OCI-LY1 (cell line): Measurements from ENCODE around the gene SCFD1.
"Not testable (repeated sequence)": the region's sequence is repeated elsewhere in the genome, so short reads cannot be mapped to it uniquely, and the experiment has no call there.

Source experiments
- H2AFZ ChIP-seq: fragments of 200-600 bp; sonication (generic), shearing (Covaris generic); 2 replicates; pipeline ENCODE4 v1.6.0; 2014; ENCODE audit warnings: antibody characterized with exemption, mild to moderate bottlenecking, low read length
- H3F3A ChIP-seq: fragments of 200-600 bp; sonication (generic), shearing (Covaris generic); 2 replicates; pipeline ENCODE4 v1.6.0; 2014; ENCODE audit warnings: mild to moderate bottlenecking, antibody characterized with exemption, low read length, moderate library complexity; ENCODE audit not compliant: insufficient read depth
- H3K27ac ChIP-seq: fragments of 200-600 bp; sonication (generic); 2 replicates; pipeline ENCODE4 v1.5.1; 2014; ENCODE audit warnings: low read length, mixed run types, mild to moderate bottlenecking, low read depth; ENCODE audit not compliant: poor library complexity, severe bottlenecking
- H3K27me3 ChIP-seq: fragments of 200-600 bp; sonication (generic); 2 replicates; pipeline ENCODE4 v1.6.0; 2014; ENCODE audit warnings: antibody characterized with exemption, mild to moderate bottlenecking, low read length, moderate library complexity; ENCODE audit not compliant: insufficient read depth
- H3K36me3 ChIP-seq: fragments of 200-600 bp; sonication (generic); 2 replicates; pipeline ENCODE4 v1.6.1; 2014; ENCODE audit warnings: mild to moderate bottlenecking, antibody characterized with exemption, low read length, moderate library complexity, mixed read lengths; ENCODE audit not compliant: insufficient read depth
- H3K4me1 ChIP-seq: fragments of 200-600 bp; sonication (generic); 2 replicates; pipeline ENCODE4 v1.5.1; 2014; ENCODE audit warnings: mild to moderate bottlenecking, low read length, moderate library complexity; ENCODE audit not compliant: insufficient read depth, severe bottlenecking
- H3K4me2 ChIP-seq: fragments of 200-600 bp; sonication (generic), shearing (Covaris generic); 2 replicates; pipeline ENCODE4 v1.6.1; 2014; ENCODE audit warnings: low read length
- H3K4me3 ChIP-seq: fragments of 200-600 bp; sonication (generic); 2 replicates; pipeline ENCODE4 v1.5.1; 2014; ENCODE audit warnings: low read length, low read depth, mild to moderate bottlenecking, mixed read lengths; ENCODE audit not compliant: poor library complexity, severe bottlenecking
- H3K79me2 ChIP-seq: fragments of 200-600 bp; shearing (Covaris generic); 2 replicates; pipeline ENCODE4 v1.6.1; 2016; ENCODE audit warnings: mixed run types, low read length, mixed read lengths; ENCODE audit not compliant: insufficient read depth
- H3K9ac ChIP-seq: fragments of 200-600 bp; sonication (generic), shearing (Covaris generic); 2 replicates; pipeline ENCODE4 v1.6.1; 2014; ENCODE audit warnings: mild to moderate bottlenecking, low read length, mixed read lengths
- H3K9me2 ChIP-seq: fragments of 200-600 bp; sonication (generic), shearing (Covaris generic); 2 replicates; pipeline ENCODE4 v1.6.1; 2014; ENCODE audit warnings: low read depth, mild to moderate bottlenecking, low read length, mixed read lengths
- H3K9me3 ChIP-seq: fragments of 200-600 bp; shearing (Covaris generic); 2 replicates; pipeline ENCODE4 v1.6.1; 2014; ENCODE audit warnings: low read length, mixed read lengths
- H4K20me1 ChIP-seq: fragments of 200-600 bp; sonication (generic), shearing (Covaris generic); 2 replicates; pipeline ENCODE4 v1.6.0; 2016; ENCODE audit warnings: mild to moderate bottlenecking, low read length; ENCODE audit not compliant: insufficient read depth
- EZH2 ChIP-seq: fragments of 200-600 bp; sonication (generic), shearing (Covaris generic); IDR thresholded peaks from 2 replicates; pipeline ENCODE4 v1.8.0; 2017; ENCODE audit warnings: borderline replicate concordance, mixed run types, mild to moderate bottlenecking, antibody characterized with exemption, low read length, moderate library complexity, mixed read lengths
- TF ChIP-seq, protein P1 (sequence below): fragments of 200-600 bp; sonication (generic), shearing (Covaris generic); IDR thresholded peaks from 2 replicates; pipeline ENCODE4 v1.5.1; 2017; ENCODE audit warnings: mild to moderate bottlenecking, antibody characterized with exemption, low read length, moderate library complexity, mixed read lengths

SCFD1 gene

DNA sequence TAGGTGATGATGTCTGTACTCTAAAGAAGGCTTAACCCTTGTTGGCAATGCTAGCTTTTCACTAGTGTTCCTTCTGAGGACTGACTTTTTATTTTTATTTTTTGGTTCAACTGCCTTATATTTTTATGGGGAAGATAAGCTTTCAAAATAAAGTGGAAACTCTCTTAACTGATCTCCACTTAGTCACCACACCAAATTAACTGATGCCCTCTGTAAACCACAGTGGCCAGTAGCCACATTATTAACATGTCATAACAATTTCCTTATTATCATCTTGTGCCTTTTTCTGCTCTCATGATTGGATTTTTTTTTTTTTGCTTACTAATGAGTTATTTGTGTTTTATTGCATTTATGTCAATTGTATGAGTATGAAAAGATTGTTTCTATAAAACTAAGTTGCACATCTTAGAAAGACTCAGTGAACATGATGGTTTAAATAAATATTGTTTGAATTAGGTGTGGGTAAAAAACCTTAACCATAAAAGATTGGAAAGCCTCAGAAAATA is 56.9 kb downstream of the SCFD1 start:
- Histone ChIP-seq H3F3A (no peaks in the 10 kb centered on the region), H3K4me1 (no peaks in the 10 kb centered on the region), H3K4me3 (no peak overlapping the region), H4K20me1 (no peaks in the 10 kb centered on the region), H3K36me3 (peaks cover 61% of the 10 kb centered on the region), H2AFZ (no peak overlapping the region), H3K9me2 (no peaks in the 10 kb centered on the region), H3K4me2 (no peak overlapping the region), H3K79me2 (no peaks in the 10 kb centered on the region), H3K27me3 (no peaks in the 10 kb centered on the region), H3K27ac (no peak overlapping the region), H3K9me3 (no peaks in the 10 kb centered on the region), H3K9ac (no peak overlapping the region)
- no peak for TF ChIP-seq EZH2
- TF ChIP-seq, protein P1, sequence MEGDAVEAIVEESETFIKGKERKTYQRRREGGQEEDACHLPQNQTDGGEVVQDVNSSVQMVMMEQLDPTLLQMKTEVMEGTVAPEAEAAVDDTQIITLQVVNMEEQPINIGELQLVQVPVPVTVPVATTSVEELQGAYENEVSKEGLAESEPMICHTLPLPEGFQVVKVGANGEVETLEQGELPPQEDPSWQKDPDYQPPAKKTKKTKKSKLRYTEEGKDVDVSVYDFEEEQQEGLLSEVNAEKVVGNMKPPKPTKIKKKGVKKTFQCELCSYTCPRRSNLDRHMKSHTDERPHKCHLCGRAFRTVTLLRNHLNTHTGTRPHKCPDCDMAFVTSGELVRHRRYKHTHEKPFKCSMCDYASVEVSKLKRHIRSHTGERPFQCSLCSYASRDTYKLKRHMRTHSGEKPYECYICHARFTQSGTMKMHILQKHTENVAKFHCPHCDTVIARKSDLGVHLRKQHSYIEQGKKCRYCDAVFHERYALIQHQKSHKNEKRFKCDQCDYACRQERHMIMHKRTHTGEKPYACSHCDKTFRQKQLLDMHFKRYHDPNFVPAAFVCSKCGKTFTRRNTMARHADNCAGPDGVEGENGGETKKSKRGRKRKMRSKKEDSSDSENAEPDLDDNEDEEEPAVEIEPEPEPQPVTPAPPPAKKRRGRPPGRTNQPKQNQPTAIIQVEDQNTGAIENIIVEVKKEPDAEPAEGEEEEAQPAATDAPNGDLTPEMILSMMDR: no peak

DNA sequence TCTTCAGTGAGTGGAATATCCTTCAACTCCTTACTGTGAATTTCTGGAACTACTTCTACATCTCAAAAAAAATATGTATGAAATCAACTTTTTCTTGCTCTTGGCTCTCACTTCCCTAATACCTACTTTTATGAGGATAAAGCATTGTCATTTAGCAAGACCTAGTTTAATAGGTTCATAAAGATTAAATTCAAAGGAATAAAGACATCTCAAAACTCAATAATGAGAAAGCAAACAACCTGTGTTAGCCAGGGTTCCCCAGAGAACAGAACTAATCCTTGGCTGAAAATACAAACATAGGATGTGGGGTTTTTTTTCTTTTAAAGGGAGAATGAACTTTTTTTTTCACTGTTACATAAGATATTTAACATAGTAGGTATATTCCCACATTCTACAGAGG is 57.9 kb downstream of the SCFD1 start:
- Histone ChIP-seq H3K79me2 (no peaks in the 10 kb centered on the region), H4K20me1 (no peaks in the 10 kb centered on the region), H3K27ac (no peak overlapping the region), H3K4me2 (no peak overlapping the region), H3K4me3 (no peak overlapping the region), H3K4me1 (no peaks in the 10 kb centered on the region), H3K9me2 (no peaks in the 10 kb centered on the region), H3F3A (no peaks in the 10 kb centered on the region), H3K9ac (no peak overlapping the region), H3K27me3 (no peaks in the 10 kb centered on the region), H3K9me3 (no peaks in the 10 kb centered on the region), H2AFZ (no peak overlapping the region), H3K36me3 (peaks cover 59% of the 10 kb centered on the region)
- TF ChIP-seq EZH2: no peak
- TF ChIP-seq, protein P1: no peak

DNA sequence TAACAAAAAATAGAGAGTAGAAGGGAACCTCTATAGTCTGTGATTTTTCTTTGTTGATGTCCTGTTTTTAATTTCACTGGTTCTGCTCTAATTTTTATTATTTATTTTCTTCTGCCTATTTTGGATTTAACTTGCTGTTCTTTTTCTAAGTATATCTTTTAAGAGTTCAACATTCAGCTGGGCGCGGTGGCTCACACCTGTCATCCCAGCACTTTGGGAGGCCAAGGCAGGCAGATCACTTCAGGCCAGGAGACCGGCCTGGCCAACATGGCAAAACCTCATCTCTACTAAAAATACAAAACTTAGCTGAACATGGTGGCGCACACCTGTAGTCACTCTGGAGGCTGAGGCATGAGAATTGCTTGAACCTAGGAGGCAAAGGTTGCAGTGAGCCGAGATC is 58.7 kb downstream of the SCFD1 start:
- not testable (repeated sequence) for H3K9me2 ChIP-seq, H4K20me1 ChIP-seq, H2AFZ ChIP-seq, H3F3A ChIP-seq, H3K27ac ChIP-seq, H3K9me3 ChIP-seq, H3K79me2 ChIP-seq, H3K4me1 ChIP-seq, H3K9ac ChIP-seq, H3K27me3 ChIP-seq, H3K4me2 ChIP-seq, H3K4me3 ChIP-seq
- peaks cover 52% of the 10 kb centered on the region for H3K36me3 ChIP-seq

DNA sequence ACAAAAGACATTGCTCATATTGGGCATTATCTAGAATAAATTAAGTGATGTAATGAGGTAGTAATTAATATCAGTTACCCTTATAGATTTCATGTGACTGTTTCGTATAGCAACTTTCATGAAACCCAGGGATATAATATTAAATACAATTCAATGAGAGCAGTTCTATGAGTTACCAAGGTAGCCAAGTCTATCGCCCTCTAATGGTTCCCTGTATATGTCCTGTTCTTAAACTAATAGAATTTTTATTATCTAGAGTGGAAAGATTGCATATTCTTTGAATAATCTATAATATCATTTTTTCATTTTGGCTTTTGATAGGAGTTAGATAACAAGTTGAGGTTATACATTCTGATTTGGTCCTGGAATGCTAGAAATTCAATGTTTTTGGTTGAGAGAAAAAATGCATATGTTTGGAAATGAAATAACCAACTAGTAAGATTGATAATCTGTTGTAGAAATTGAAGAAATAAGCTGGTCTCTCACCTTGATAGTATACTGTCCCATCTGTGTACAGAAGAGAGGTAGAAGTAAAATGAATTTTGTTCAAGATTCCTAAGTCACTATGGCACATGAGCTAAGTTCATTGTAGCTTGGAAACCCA is 59.7 kb downstream of the SCFD1 start:
- Histone ChIP-seq H4K20me1 (no peaks in the 10 kb centered on the region), H3K9ac (no peak overlapping the region), H3K9me2 (no peaks in the 10 kb centered on the region), H3K9me3 (no peaks in the 10 kb centered on the region), H3K4me1 (no peaks in the 10 kb centered on the region), H2AFZ (no peak overlapping the region), H3K4me3 (no peak overlapping the region), H3K4me2 (no peak overlapping the region), H3K79me2 (no peaks in the 10 kb centered on the region), H3K27me3 (no peaks in the 10 kb centered on the region), H3F3A (no peaks in the 10 kb centered on the region), H3K36me3 (peaks cover 41% of the 10 kb centered on the region), H3K27ac (no peak overlapping the region)
- no peak for TF ChIP-seq EZH2
- TF ChIP-seq, protein P1: peak; percentile 58

DNA sequence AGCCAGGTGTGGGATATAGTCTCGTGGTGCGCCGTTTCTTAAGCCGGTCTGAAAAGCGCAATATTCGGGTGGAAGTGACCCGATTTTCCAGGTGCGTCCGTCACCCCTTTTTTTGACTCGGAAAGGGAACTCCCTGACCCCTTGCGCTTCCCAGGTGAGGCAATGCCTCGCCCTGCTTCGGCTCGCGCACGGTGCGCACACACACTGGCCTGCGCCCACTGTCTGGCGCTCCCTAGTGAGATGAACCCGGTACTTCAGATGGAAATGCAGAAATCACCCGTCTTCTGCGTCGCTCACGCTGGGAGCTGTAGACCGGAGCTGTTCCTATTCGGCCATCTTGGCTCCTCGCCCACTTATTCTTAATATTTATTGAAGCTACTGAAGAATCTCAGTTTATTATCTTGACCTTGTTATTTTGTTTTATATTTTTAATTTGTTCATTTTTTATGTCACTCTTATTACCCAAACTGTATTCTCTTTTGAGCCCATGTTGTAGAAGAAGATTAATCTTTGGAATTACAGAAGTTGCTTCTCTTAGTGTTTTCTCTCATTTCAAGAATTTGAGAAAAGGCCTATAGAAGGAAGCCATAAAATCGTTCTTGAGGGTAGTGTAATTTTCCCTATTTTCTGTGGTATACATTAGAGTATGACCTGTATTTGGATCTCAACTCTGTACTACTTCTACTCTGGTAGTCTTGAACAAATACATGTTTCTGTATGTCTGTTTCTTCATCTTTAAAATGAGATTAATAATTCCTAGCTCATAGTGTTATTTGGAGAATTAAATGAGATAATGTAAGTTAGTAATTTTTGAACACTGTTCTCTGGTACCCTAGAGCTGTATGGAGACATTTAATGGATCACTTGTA is 68.6 kb downstream of the SCFD1 start:
- H3K36me3 ChIP-seq: peaks cover 17% of the 10 kb centered on the region; the same call in 1 of the 2 replicates
- H3K4me3 ChIP-seq: peak overlapping the region; percentile 58
- peak overlapping the region; percentile 55 for H3K9ac ChIP-seq
- H3K27me3 ChIP-seq, H2AFZ ChIP-seq, H3K9me3 ChIP-seq, H4K20me1 ChIP-seq, H3F3A ChIP-seq, H3K4me1 ChIP-seq, H3K9me2 ChIP-seq, H3K79me2 ChIP-seq: not testable (repeated sequence)
- H3K27ac ChIP-seq: peak overlapping the region; percentile 81
- H3K4me2 ChIP-seq: peak overlapping the region; percentile 77
